ENCODE results near the gene ARHGAP32. TPM values are rescaled to one million over a fixed set of nuclear protein-coding genes. Genes with fewer than 3 reads are reported as not detected.

ARHGAP32 gene
- total RNA-seq, 4 donors from 2014 or later: 10.9 to 28.0 (median 19.2) TPM

GRCh38 chr11:128939591-128939990, 252.5 kb downstream of the ARHGAP32 start:
- 63 to 70% methylated on average over 11 of the region's 11 CpGs for WGBS, 2 donors
- no peak overlapping the region for H3K4me3 ChIP-seq
- TF ChIP-seq CTCF (IDR thresholded peaks at IDR 0.05) (no peak), POLR2A (IDR thresholded peaks at IDR 0.05) (no peak), EP300 (IDR thresholded peaks at IDR 0.05) (no peak)
- no peaks in the 10 kb centered on the region for H3K36me3 ChIP-seq
- no peak overlapping the region for H3K27ac ChIP-seq
- DNase-seq (ENCODE audit: low spot score in 2 of 2): no peak
- no peaks in the 10 kb centered on the region for H3K27me3 ChIP-seq
- H3K9me3 ChIP-seq: no peaks in the 10 kb centered on the region
- no peaks in the 10 kb centered on the region for H3K4me1 ChIP-seq

- WGBS, 2 donors: 89 to 91% methylated on average over 16 of the region's 16 CpGs
- H3K4me1 ChIP-seq: no peaks in the 10 kb centered on the region
- no peak for DNase-seq (ENCODE audit: low spot score in 2 of 2)
- no peaks in the 10 kb centered on the region for H3K27me3 ChIP-seq
- no peaks in the 10 kb centered on the region for H3K9me3 ChIP-seq
- H3K27ac ChIP-seq: no peak overlapping the region
- H3K4me3 ChIP-seq: no peak overlapping the region
- no peaks in the 10 kb centered on the region for H3K36me3 ChIP-seq
- no peak for TF ChIP-seq CTCF (IDR thresholded peaks at IDR 0.05)
These were observed 253.8 kb downstream of the ARHGAP32 start for GRCh38 chr11:128938156-128938885.

GRCh38 chr11:128937480-128937879, 254.6 kb downstream of the ARHGAP32 start:
- WGBS, 2 donors: 75 to 78% methylated on average over 6 to 9 of the region's 9 CpGs
- Histone ChIP-seq H3K27ac (no peak overlapping the region), H3K4me3 (no peak overlapping the region), H3K4me1 (no peaks in the 10 kb centered on the region), H3K9me3 (no peaks in the 10 kb centered on the region), H3K27me3 (no peaks in the 10 kb centered on the region), H3K36me3 (no peaks in the 10 kb centered on the region)
- no peak for DNase-seq (ENCODE audit: low spot score in 2 of 2)
- no peak for TF ChIP-seq POLR2A (IDR thresholded peaks at IDR 0.05)
- no peak for TF ChIP-seq CTCF (IDR thresholded peaks at IDR 0.05)
- TF ChIP-seq EP300 (IDR thresholded peaks at IDR 0.05): no peak

GRCh38 chr11:128936606-128937251, 255.4 kb downstream of the ARHGAP32 start:
- DNase-seq (ENCODE audit: low spot score in 2 of 2): no peak

More at GRCh38 chr11:128936606-128937251, 255.4 kb downstream of the ARHGAP32 start:
- H3K27me3 ChIP-seq: no peaks in the 10 kb centered on the region
- 59 to 81% methylated on average over 16 of the region's 16 CpGs for WGBS, 2 donors
- H3K36me3 ChIP-seq: no peaks in the 10 kb centered on the region
- no peak overlapping the region for H3K27ac ChIP-seq
- no peaks in the 10 kb centered on the region for H3K9me3 ChIP-seq
- no peaks in the 10 kb centered on the region for H3K4me1 ChIP-seq
- H3K4me3 ChIP-seq: no peak overlapping the region
- TF ChIP-seq EP300 (IDR thresholded peaks at IDR 0.05) (no peak), POLR2A (IDR thresholded peaks at IDR 0.05) (no peak), CTCF (IDR thresholded peaks at IDR 0.05) (no peak)
